ENCODE data around the gene SEMA4C.

Gene SEMA4C

GRCh38 chr2:96826546-96827278 lies 43.2 kb downstream of the SEMA4C start:
- H3K27ac ChIP-seq, result no peak overlapping the region
- TF ChIP-seq ZFX (IDR thresholded peaks at IDR 0.05) (no peak), CTCF (conservative IDR thresholded peaks at IDR 0.05) (no peak)

- H3K27ac ChIP-seq, result no peak overlapping the region
Measured at GRCh38 chr2:96825057-96825456, 44.8 kb downstream of the SEMA4C start.

DNA sequence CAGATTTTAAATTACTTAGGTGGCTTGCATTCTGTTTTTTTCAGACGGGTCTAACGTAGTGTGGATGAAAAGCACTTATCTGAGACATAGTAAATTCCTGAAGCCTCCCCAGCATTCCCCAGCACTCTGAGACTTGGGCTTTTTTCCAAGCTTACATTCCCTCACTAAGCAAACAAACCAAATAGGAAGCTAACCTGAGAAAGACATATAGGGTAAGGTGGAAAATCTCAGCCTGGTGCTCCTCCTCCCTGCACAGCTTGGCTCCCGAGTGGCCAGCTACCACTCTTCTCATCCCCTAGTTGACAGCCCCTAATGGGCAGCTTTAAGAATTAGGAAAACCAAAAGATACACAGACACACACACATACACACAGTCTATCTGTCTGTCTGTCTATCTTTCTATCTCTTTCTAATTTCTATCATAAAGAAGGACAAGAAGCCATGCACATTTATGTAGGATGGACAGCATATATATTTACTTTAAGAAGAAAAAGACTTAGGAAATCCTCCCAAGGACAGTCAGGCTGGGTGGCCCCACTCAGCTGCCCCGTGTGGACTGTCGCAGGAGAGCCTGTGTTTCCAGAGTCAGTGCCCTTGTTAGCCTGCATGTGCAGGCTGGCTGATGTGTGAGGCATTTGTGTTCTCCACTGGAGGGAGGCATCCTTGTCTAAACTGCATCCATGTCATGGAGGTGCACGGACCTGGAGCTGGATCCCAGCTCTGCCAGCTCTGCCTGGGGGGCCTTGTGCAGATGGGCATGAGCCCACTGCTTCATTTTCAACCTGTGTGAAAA lies 45.6 kb downstream of the SEMA4C start:
- H3K27ac ChIP-seq, result no peak overlapping the region
- TF ChIP-seq CTCF (conservative IDR thresholded peaks at IDR 0.05) (no peak), ZFX (IDR thresholded peaks at IDR 0.05) (no peak)

More at GRCh38 chr2:96825057-96825456, 44.8 kb downstream of the SEMA4C start:
- TF ChIP-seq CTCF (conservative IDR thresholded peaks at IDR 0.05) (no peak), ZFX (IDR thresholded peaks at IDR 0.05) (no peak)

GRCh38 chr2:96823198-96823597 lies 46.7 kb downstream of the SEMA4C start:
- no peak overlapping the region for H3K27ac ChIP-seq
- no peak for TF ChIP-seq ZFX (IDR thresholded peaks at IDR 0.05)
- no peak for TF ChIP-seq CTCF (conservative IDR thresholded peaks at IDR 0.05)

DNA sequence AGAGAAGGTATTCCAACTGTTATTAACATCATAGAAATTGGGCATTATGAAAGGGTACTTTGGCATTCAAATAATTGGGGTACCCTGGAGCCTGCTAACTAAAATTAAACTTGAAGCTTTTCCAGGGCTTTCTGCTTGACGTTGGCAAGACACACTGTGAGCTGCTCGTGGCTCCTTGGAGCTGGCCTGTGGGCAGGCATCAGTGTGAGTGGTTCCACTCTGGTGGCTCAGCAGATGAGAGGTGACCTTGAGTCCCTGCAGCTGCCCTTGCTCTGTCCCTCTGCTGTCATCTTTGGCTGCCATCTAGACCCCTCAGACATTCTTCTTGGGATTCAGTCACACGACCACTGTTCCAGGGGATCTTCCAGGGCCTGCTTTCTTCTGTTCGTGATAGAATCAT lies 47.1 kb downstream of the SEMA4C start:
- TF ChIP-seq CTCF (conservative IDR thresholded peaks at IDR 0.05) (no peak), ZFX (IDR thresholded peaks at IDR 0.05) (no peak)
- H3K27ac ChIP-seq, result no peak overlapping the region

DNA sequence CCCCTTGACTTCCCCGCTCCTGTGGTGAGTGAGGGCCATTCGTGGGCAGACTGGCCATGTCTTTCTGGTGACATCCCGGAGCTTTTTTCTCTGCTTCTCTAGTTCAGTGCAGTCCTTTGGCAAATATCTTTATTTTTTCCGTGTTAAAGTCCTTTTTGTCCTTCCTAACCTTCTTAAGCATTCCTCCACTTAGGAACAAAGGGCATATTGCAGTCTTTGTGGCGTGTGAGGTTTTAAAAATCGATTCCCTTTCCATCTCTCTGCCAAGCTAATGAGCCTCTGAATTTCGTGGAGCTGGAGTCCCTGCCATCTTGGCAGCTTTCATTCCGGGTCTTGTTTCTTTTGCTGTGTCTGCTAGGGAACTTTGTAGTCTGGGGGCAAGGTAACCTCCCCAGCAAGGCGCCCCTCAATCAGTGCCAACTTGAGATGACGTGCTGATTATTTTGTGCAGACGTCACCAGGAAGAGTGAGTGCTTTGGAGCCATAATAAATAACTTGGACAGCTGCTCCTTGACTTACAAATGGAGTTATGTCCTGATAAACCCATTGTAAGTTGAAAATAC lies 48.7 kb downstream of the SEMA4C start:
- TF ChIP-seq CTCF (conservative IDR thresholded peaks at IDR 0.05), result no peak
- no peak for TF ChIP-seq ZFX (IDR thresholded peaks at IDR 0.05)
- no peak overlapping the region for H3K27ac ChIP-seq

All from C4-2B (cell line).